Loucy (cell line): ENCODE results near the gene SOX4.

Experiments
- CTCF ChIP-seq: fragments of 200-600 bp; sonication (generic); conservative IDR thresholded peaks from 2 replicates; pipeline ENCODE4 v1.5.1; 2014; ENCODE audit warnings: mild to moderate bottlenecking, antibody characterized with exemption, low read length
- EZH2phosphoT487 ChIP-seq: fragments of 200-600 bp; IDR thresholded peaks from 2 replicates; pipeline ENCODE4 v1.6.1; 2018; ENCODE audit warnings: antibody characterized with exemption, mild to moderate bottlenecking, moderate library complexity, borderline replicate concordance

GRCh38 chr6:21559238-21559637 is 34.3 kb upstream of the SOX4 start:
- no peak for TF ChIP-seq CTCF
- no peak for TF ChIP-seq EZH2phosphoT487
